ENCODE results near the gene BASP1.

DNA sequence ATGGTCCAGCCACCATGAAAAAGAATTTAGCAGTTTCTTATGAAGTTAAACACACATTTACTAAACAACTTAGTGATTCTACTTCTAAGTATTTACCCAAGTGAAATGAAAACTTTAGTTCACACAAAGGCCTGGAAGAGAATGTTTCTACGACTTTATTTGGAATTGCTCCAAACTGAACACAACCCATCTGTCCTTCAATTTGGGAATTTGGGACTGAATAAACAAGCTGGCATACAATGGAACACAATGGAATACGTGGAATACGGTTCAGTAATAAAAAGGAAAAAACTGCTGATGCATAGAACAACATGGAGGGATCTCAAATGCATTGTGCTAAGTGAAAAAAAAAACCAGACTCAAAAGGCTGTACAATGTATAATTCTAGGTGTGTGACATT is 44.6 kb upstream of the BASP1 start:
- no peak for TF ChIP-seq CTCF (IDR thresholded peaks at IDR 0.05)
- TF ChIP-seq POLR2A (IDR thresholded peaks at IDR 0.05): no peak
- TF ChIP-seq EP300 (IDR thresholded peaks at IDR 0.05): no peak
